ENCODE data around the gene PPP1R15B. TPM values are rescaled to one million over a fixed set of nuclear protein-coding genes. Genes with fewer than 3 reads are reported as not detected.
A peak's percentile ranks its signal among the peaks of the same experiment; 100 is the strongest.

The PPP1R15B gene
- total RNA-seq, 2 donors from 2014 or later, result 93.1 to 98.6 TPM

GRCh38 chr1:204390751-204391466 lies 20.7 kb downstream of the PPP1R15B start:
- Mint-ChIP-seq H3K27me3 (no peaks in the 10 kb centered on the region), H3K4me1 (ENCODE audit: low read depth in 2 of 2) (peaks cover 0 to 14% of the 10 kb centered on the region in 2 donors), H3K36me3 (no peaks in the 10 kb centered on the region), H3K4me3 (no peak overlapping the region), H3K27ac (no peak overlapping the region), H3K9me3 (no peaks in the 10 kb centered on the region)
- DNase-seq (ENCODE audit: low spot score) (no peak), ATAC-seq (no peak)

DNA sequence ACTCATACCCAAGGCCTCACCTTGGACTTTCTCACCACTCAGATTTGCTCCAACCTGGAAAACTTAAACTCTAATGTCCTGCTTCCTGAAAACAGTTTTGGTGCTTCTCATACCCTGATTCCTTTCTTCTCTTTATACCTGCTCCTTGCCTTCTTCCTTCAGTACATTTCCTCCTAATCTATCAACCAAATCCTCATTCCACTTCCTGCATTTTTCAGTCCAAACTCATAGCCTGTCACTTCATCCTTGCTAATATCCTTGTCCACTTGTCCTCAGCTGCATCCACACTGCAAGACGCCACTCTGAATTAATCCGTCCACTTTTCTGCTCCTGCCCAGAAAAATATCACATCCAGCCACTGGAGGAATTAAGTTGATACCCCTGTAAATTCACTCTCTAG lies 25.9 kb downstream of the PPP1R15B start:
- Mint-ChIP-seq H3K4me3 (no peak overlapping the region), H3K4me1 (ENCODE audit: low read depth in 2 of 2) (peaks cover 4 to 13% of the 10 kb centered on the region in 2 donors), H3K27me3 (peaks cover 0 to 2% of the 10 kb centered on the region in 2 donors), H3K9me3 (no peaks in the 10 kb centered on the region), H3K27ac (no peak overlapping the region), H3K36me3 (no peaks in the 10 kb centered on the region)
- ATAC-seq, result no peak
- DNase-seq (ENCODE audit: low spot score), result no peak

GRCh38 chr1:204384636-204385352 lies 26.8 kb downstream of the PPP1R15B start:
- no peak for ATAC-seq
- no peak overlapping the region for H3K4me3 Mint-ChIP-seq
- peaks cover 0 to 2% of the 10 kb centered on the region in 2 donors for H3K27me3 Mint-ChIP-seq
- H3K27ac Mint-ChIP-seq, result no peak overlapping the region
- no peaks in the 10 kb centered on the region for H3K9me3 Mint-ChIP-seq
- no peak for DNase-seq (ENCODE audit: low spot score)
- peaks cover 4 to 6% of the 10 kb centered on the region in 2 donors for H3K4me1 Mint-ChIP-seq (ENCODE audit: low read depth in 2 of 2)
- no peaks in the 10 kb centered on the region for H3K36me3 Mint-ChIP-seq

GRCh38 chr1:204383163-204383904 lies 28.3 kb downstream of the PPP1R15B start:
- Mint-ChIP-seq H3K9me3 (no peaks in the 10 kb centered on the region), H3K27ac (no peak overlapping the region), H3K36me3 (no peaks in the 10 kb centered on the region), H3K4me3 (no peak overlapping the region), H3K4me1 (ENCODE audit: low read depth in 2 of 2) (peaks cover 5 to 6% of the 10 kb centered on the region in 2 donors), H3K27me3 (peaks cover 0 to 4% of the 10 kb centered on the region in 2 donors)
- ATAC-seq (no peak), DNase-seq (ENCODE audit: low spot score) (no peak)

DNA sequence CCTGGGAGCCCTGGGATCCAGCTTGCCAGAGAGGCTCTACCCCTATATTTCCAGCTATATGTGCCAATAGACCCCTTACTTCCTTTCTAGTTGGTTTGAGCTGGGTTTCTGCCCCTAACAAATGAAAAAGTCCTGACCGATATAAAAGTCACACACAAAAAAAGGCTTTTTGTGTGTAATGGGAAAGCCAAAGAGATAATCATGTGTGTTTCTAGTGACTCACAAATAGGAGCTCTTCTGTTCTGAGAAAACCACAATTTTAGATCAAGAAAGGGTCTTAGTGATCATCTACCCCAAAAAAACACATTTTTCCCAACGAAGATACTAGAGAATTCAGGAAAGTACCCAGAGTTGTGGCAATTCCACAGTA lies 28.9 kb downstream of the PPP1R15B start:
- H3K4me3 Mint-ChIP-seq, result no peak overlapping the region
- no peaks in the 10 kb centered on the region for H3K9me3 Mint-ChIP-seq
- no peak for ATAC-seq
- H3K27ac Mint-ChIP-seq, result no peak overlapping the region
- H3K4me1 Mint-ChIP-seq (ENCODE audit: low read depth in 2 of 2), result peaks cover 11% of the 10 kb centered on the region in 2 donors
- DNase-seq (ENCODE audit: low spot score), result no peak
- no peaks in the 10 kb centered on the region for H3K36me3 Mint-ChIP-seq
- H3K27me3 Mint-ChIP-seq, result peaks cover 0 to 10% of the 10 kb centered on the region in 2 donors

DNA sequence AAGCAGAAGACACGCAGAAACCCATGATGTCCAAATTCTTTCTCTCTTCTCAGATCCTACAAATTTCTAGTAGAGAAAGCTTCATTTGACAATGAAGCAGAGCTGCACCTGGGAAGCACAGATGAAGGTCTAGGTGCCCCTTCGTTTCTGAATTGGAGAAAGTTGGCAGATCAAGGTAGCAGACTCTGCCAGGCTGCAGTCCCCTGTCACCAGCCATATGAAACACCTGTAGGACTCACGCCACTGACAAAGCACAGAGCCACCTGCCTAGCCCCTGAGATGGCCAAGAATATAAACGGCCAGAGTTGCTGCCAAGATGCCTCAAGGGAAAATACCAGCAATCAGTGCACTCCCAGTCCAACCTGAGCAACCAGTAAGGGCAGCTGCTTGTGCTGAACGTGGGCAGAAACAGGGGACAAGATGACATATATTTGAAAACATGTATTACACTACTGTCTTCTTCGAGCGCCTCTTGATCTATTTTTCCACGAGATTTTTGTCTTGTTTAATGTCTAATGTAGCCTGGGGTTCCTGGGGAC lies 31.3 kb downstream of the PPP1R15B start:
- peaks cover 0 to 12% of the 10 kb centered on the region in 2 donors for H3K27me3 Mint-ChIP-seq

DNA sequence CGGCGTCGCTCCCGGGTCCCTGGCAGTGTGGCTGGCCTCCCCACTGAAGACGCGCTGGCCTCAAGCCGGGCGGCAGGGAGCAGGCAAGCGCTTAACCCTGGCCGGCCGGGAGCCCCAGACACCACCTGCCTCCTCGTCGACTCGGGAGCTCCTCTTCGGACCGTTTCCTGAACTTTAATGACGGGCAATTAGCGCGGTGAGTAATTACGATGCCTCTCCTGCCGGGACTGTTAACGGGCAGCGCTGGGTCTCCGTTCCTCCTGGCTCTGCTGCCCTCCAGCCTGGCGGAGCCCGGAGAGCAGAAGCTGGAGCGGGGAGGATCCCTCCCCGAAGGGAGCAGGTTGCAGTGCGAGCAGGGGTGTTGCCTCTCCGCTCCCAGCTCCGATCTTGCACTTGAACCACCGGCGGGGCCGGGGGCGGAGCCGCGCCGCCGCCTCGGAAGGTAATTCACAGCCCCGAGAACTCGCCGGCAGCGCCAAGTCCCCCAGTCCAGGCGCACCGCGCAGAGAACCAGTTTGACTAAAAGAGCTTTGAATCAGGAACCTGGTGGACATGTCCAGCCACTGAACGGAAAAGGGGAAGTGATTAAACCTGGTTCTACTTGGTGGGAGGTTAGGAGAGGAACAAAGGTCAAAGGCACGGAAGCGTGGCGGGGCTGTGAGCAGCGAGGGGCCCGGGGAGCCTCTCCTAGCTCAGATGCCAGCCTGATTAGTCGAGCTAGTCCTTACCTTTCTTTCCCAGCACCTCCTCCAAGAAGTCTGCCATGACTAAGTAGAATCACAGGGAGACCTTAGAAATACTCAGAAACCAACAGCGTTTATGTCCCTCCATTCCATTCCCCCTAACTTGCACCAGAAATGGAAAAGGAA lies 33.6 kb downstream of the PPP1R15B start:
- ATAC-seq (peak; percentile 51 to 68), DNase-seq (ENCODE audit: low spot score) (no peak)
- Mint-ChIP-seq H3K36me3 (no peaks in the 10 kb centered on the region), H3K27ac (no peak overlapping the region), H3K9me3 (no peaks in the 10 kb centered on the region), H3K4me1 (ENCODE audit: low read depth in 2 of 2) (peaks cover 11% of the 10 kb centered on the region in 2 donors), H3K4me3 (peak overlapping the region; percentile 84), H3K27me3 (peaks cover 0 to 12% of the 10 kb centered on the region in 2 donors)

More for the DNA sequence above, 31.3 kb downstream of the PPP1R15B start:
- Mint-ChIP-seq H3K4me1 (ENCODE audit: low read depth in 2 of 2) (peaks cover 11% of the 10 kb centered on the region in 2 donors), H3K27ac (no peak overlapping the region), H3K36me3 (no peaks in the 10 kb centered on the region), H3K4me3 (no peak overlapping the region), H3K9me3 (no peaks in the 10 kb centered on the region)
- ATAC-seq, result no peak
- no peak for DNase-seq (ENCODE audit: low spot score)

- no peaks in the 10 kb centered on the region for H3K9me3 Mint-ChIP-seq
- H3K27me3 Mint-ChIP-seq, result peaks cover 0 to 12% of the 10 kb centered on the region in 2 donors
- H3K4me3 Mint-ChIP-seq, result peak overlapping the region; percentile 79
- no peak for ATAC-seq
- peaks cover 11% of the 10 kb centered on the region in 2 donors for H3K4me1 Mint-ChIP-seq (ENCODE audit: low read depth in 2 of 2)
- peak overlapping the region in 1 of 2 donors; percentile 66 for H3K27ac Mint-ChIP-seq
- no peaks in the 10 kb centered on the region for H3K36me3 Mint-ChIP-seq
- DNase-seq (ENCODE audit: low spot score), result no peak
Measured at GRCh38 chr1:204376919-204377799, 34.5 kb downstream of the PPP1R15B start.

GRCh38 chr1:204376465-204376864 lies 35.2 kb downstream of the PPP1R15B start:
- H3K9me3 Mint-ChIP-seq, result no peaks in the 10 kb centered on the region
- H3K4me1 Mint-ChIP-seq (ENCODE audit: low read depth in 2 of 2), result peaks cover 8 to 9% of the 10 kb centered on the region in 2 donors
- peaks cover 0 to 11% of the 10 kb centered on the region in 2 donors for H3K27me3 Mint-ChIP-seq
- H3K36me3 Mint-ChIP-seq, result no peaks in the 10 kb centered on the region
- no peak overlapping the region for H3K4me3 Mint-ChIP-seq
- ATAC-seq (no peak), DNase-seq (ENCODE audit: low spot score) (no peak)
- no peak overlapping the region for H3K27ac Mint-ChIP-seq

- Mint-ChIP-seq H3K9me3 (no peaks in the 10 kb centered on the region), H3K4me3 (no peak overlapping the region), H3K36me3 (no peaks in the 10 kb centered on the region), H3K4me1 (ENCODE audit: low read depth in 2 of 2) (peaks cover 6 to 11% of the 10 kb centered on the region in 2 donors), H3K27ac (no peak overlapping the region), H3K27me3 (peaks cover 0 to 10% of the 10 kb centered on the region in 2 donors)
- ATAC-seq (no peak), DNase-seq (ENCODE audit: low spot score) (no peak)
Measured at GRCh38 chr1:204373911-204374310, 37.7 kb downstream of the PPP1R15B start.

GRCh38 chr1:204370176-204370575 lies 41.4 kb downstream of the PPP1R15B start:
- no peak for ATAC-seq

DNA sequence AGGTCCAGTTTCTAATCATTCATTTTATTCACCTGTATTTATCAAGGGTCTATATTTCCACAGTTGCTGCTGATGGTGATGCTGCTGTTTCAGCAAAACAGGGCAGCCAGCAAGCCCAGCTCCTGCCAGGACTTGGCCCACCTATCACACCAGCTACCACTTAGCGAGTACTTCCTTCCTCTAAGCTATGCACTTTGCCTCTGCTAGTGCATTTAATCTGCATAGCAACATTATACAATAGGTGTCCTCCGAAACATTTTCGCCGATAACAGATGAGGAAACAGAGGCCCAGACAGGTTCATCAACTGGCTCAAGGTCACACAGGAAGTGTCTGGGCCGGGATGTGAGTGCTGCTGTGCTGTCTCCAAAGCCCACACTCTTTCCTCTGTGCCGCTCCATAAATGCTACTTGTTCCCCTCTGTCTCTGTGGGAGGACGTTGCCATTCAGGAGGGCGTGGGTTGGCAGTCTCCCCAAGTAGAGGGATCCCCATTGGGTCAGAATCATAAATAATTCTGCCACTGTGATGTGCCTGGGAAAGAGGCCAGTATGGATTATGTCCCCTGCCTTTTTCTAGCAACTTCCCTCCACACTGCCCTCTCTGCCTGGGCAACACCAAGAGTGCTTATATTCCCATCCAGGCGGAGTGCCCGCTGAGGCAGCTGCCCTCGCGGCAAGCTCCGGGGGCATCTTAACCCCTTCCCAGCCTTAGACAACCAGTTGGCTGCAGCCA lies 42.5 kb downstream of the PPP1R15B start:
- no peaks in the 10 kb centered on the region for H3K36me3 Mint-ChIP-seq
- peaks cover 10 to 16% of the 10 kb centered on the region in 2 donors for H3K27me3 Mint-ChIP-seq
- DNase-seq (ENCODE audit: low spot score) (no peak), ATAC-seq (no peak)
- H3K27ac Mint-ChIP-seq, result no peak overlapping the region
- peaks cover 5 to 7% of the 10 kb centered on the region in 2 donors for H3K4me1 Mint-ChIP-seq (ENCODE audit: low read depth in 2 of 2)
- no peak overlapping the region for H3K4me3 Mint-ChIP-seq
- no peaks in the 10 kb centered on the region for H3K9me3 Mint-ChIP-seq

More at GRCh38 chr1:204370176-204370575, 41.4 kb downstream of the PPP1R15B start:
- Mint-ChIP-seq H3K27ac (no peak overlapping the region), H3K27me3 (peaks cover 9 to 12% of the 10 kb centered on the region in 2 donors), H3K36me3 (no peaks in the 10 kb centered on the region), H3K4me1 (ENCODE audit: low read depth in 2 of 2) (peaks cover 5 to 6% of the 10 kb centered on the region in 2 donors), H3K9me3 (no peaks in the 10 kb centered on the region), H3K4me3 (no peak overlapping the region)
- no peak for DNase-seq (ENCODE audit: low spot score)
